HEK293 (cell line): ENCODE data around the gene SPO11.

ENCODE experiments used
- CTCF ChIA-PET: fragments of 350-600 bp; formaldehyde crosslinking; extraction: SDS; loops from one replicate; lab custom pipeline; 2021; ENCODE audit warnings: antibody characterized with exemption; lab: Yijun Ruan, JAX
- POLR2A ChIA-PET: fragments of 300-600 bp; formaldehyde crosslinking; extraction: SDS; loops from one replicate; lab custom pipeline; 2020; ENCODE audit warnings: antibody characterized with exemption, inconsistent platforms; lab: Yijun Ruan, JAX
- H3K27ac ChIP-seq: fragments of 200-500 bp; sonication (Bioruptor generic); 2 replicates; pipeline ENCODE4 v1.5.1; 2014; ENCODE audit warnings: low read depth, low read length, control low read depth, inconsistent platforms; ENCODE audit errors: extremely low read depth
- H3K36me3 ChIP-seq, 2 experiments: fragments of 200-500 bp in 1 of 2; sonication (Bioruptor generic) in 1 of 2; 1 replicate in 1 of 2; 2 replicates in 1 of 2; pipeline ENCODE4 v1.5.1; 2014 to 2017; ENCODE audit warnings: inconsistent platforms in 2 of 2, low read length in 2 of 2; ENCODE audit not compliant: control insufficient read depth in 2 of 2, insufficient read depth in 1 of 2
- H3K4me1 ChIP-seq: fragments of 200-500 bp; sonication (Bioruptor generic); 2 replicates; pipeline ENCODE4 v1.5.1; 2014; ENCODE audit warnings: mild to moderate bottlenecking, low read length, inconsistent platforms; ENCODE audit not compliant: control insufficient read depth, insufficient read depth
- H3K4me3 ChIP-seq: 2 replicates; pipeline ENCODE4 v1.5.1; 2011; ENCODE audit warnings: low read depth, mild to moderate bottlenecking, control low read depth, low read length, moderate library complexity
- H3K9me3 ChIP-seq: fragments of 200-500 bp; sonication (Bioruptor generic); 2 replicates; pipeline ENCODE4 v1.5.1; 2014; ENCODE audit warnings: low read depth, low read length, inconsistent platforms; ENCODE audit not compliant: control insufficient read depth, insufficient read depth
- GFI1B ChIP-seq: fragments of 450-650 bp; formaldehyde crosslinking; IDR thresholded peaks from 2 replicates; pipeline ENCODE4 v1.5.1; 2016; ENCODE audit warnings: missing biosample characterization, missing genetic modification characterization
- PATZ1 ChIP-seq: fragments of 450-650 bp; formaldehyde crosslinking; IDR thresholded peaks from 2 replicates; pipeline ENCODE4 v1.5.1; 2016; ENCODE audit warnings: missing biosample characterization, missing genetic modification characterization
- ZBTB21 ChIP-seq: fragments of 450-650 bp; formaldehyde crosslinking; IDR thresholded peaks from 2 replicates; pipeline ENCODE4 v1.5.1; 2017; ENCODE audit warnings: missing biosample characterization, missing genetic modification characterization
- ZIC2 ChIP-seq: fragments of 450-650 bp; formaldehyde crosslinking; IDR thresholded peaks from 2 replicates; pipeline ENCODE4 v1.5.1; 2016; ENCODE audit warnings: missing biosample characterization, missing genetic modification characterization
- ZNF132 ChIP-seq: fragments of 450-650 bp; formaldehyde crosslinking; IDR thresholded peaks from 2 replicates; pipeline ENCODE4 v1.5.1; 2017; ENCODE audit warnings: missing biosample characterization, missing genetic modification characterization, borderline replicate concordance
- ZNF174 ChIP-seq: fragments of 450-650 bp; formaldehyde crosslinking; IDR thresholded peaks from 2 replicates; pipeline ENCODE4 v1.5.0; 2017; ENCODE audit warnings: missing biosample characterization, mild to moderate bottlenecking, missing genetic modification characterization
- ZNF202 ChIP-seq: fragments of 450-650 bp; formaldehyde crosslinking; IDR thresholded peaks from 2 replicates; pipeline ENCODE4 v1.5.1; 2016; ENCODE audit warnings: missing biosample characterization, missing genetic modification characterization, borderline replicate concordance
- ZNF302 ChIP-seq: fragments of 450-650 bp; formaldehyde crosslinking; IDR thresholded peaks from 2 replicates; pipeline ENCODE4 v1.5.1; 2016; ENCODE audit warnings: missing biosample characterization, missing genetic modification characterization, low read depth
- ZNF335 ChIP-seq: fragments of 450-650 bp; formaldehyde crosslinking; conservative IDR thresholded peaks from 2 replicates; pipeline ENCODE4 v1.5.1; 2016; ENCODE audit warnings: missing biosample characterization, missing genetic modification characterization
- ZNF350 ChIP-seq: fragments of 450-650 bp; formaldehyde crosslinking; IDR thresholded peaks from 2 replicates; pipeline ENCODE4 v1.5.0; 2017; ENCODE audit warnings: missing biosample characterization, mild to moderate bottlenecking, missing genetic modification characterization
- ZNF366 ChIP-seq: fragments of 450-650 bp; formaldehyde crosslinking; conservative IDR thresholded peaks from 2 replicates; pipeline ENCODE4 v1.5.1; 2016; ENCODE audit warnings: missing biosample characterization, missing genetic modification characterization
- ZNF394 ChIP-seq: fragments of 450-650 bp; formaldehyde crosslinking; IDR thresholded peaks from 2 replicates; pipeline ENCODE4 v1.5.1; 2016; ENCODE audit warnings: missing biosample characterization, missing genetic modification characterization, mild to moderate bottlenecking, moderate library complexity, borderline replicate concordance
- ZNF585B ChIP-seq: fragments of 450-650 bp; formaldehyde crosslinking; IDR thresholded peaks from 2 replicates; pipeline ENCODE4 v1.5.1; 2016; ENCODE audit warnings: missing biosample characterization, missing genetic modification characterization
- ZNF596 ChIP-seq: fragments of 450-650 bp; IDR thresholded peaks from 2 replicates; pipeline ENCODE4 v1.5.0; 2018; ENCODE audit warnings: missing biosample characterization, mild to moderate bottlenecking, missing genetic modification characterization, moderate library complexity
- ZNF600 ChIP-seq: fragments of 450-650 bp; formaldehyde crosslinking; IDR thresholded peaks from 2 replicates; pipeline ENCODE4 v1.5.1; 2016; ENCODE audit warnings: missing biosample characterization, missing genetic modification characterization
- ZNF837 ChIP-seq: fragments of 450-650 bp; formaldehyde crosslinking; IDR thresholded peaks from 2 replicates; pipeline ENCODE4 v1.5.1; 2016; ENCODE audit warnings: missing biosample characterization, missing genetic modification characterization
- ZSCAN23 ChIP-seq: fragments of 450-650 bp; formaldehyde crosslinking; IDR thresholded peaks from 2 replicates; pipeline ENCODE4 v1.5.1; 2016; ENCODE audit warnings: missing biosample characterization, missing genetic modification characterization
- ZSCAN30 ChIP-seq: fragments of 450-650 bp; IDR thresholded peaks from 2 replicates; pipeline ENCODE4 v1.5.1; 2018; ENCODE audit warnings: missing biosample characterization, mild to moderate bottlenecking, missing genetic modification characterization, moderate library complexity
- TF ChIP-seq, protein P1 (sequence below): fragments of 450-650 bp; formaldehyde crosslinking; IDR thresholded peaks from 2 replicates; pipeline ENCODE4 v1.5.1; 2016; ENCODE audit warnings: missing biosample characterization, missing genetic modification characterization
- TF ChIP-seq, protein P2 (sequence below): fragments of 450-650 bp; formaldehyde crosslinking; IDR thresholded peaks from 2 replicates; pipeline ENCODE4 v1.5.1; 2017; ENCODE audit warnings: missing biosample characterization, mild to moderate bottlenecking, missing genetic modification characterization, moderate library complexity

The SPO11 gene

DNA sequence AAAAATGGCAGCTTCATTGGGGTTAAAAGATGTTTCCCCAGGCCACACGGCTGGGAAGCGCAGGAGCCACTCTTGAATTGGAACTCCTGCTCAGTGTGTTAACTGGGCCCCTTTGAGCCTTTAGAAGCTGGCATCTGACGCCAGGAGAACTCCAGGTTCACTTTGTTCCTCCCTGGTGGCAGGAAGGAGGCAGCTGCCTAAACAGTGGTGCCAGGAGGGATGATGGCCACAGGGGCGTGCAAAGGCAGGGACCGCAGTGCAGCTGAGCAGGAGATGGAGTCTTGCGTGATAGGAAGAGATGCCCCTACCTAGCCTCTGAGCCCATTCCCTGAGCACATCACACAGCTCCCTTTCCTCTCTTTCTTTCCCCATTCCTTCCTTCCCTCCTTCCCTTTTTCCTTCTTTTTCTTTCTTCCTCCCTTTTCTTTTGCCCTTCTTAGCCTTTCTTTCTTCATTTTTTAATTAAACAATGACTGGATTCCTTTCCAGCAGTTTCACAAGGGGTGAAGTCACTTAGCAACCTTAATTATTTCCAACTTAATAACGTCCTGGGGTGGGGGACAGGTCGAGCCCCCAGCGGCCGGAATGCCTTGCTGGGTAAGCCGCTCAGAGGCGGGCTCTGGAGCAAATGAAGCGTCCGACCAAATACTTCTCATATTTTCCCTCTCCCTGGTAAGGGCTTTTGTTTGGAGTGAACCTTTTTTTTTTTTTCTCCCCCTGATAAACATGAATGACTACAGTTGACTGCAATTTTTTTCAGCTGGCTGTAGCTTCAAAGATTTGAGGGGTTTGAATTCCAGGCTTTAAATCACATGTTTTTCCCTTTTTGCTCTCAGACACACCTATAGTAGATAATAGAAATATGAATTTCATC lies 42.4 kb upstream of the SPO11 start:
- ChIA-PET POLR2A (no interaction called here), CTCF (no interaction called here)
- no peak for TF ChIP-seq ZNF132 (tag by site-specific recombination)
- peak; percentile 66 for TF ChIP-seq ZNF366 (tag by site-specific recombination)
- TF ChIP-seq ZNF600 (tag by site-specific recombination), result 0 out of 2 replicates have a peak, but pooled peaks have one; percentile 26
- Histone ChIP-seq H3K36me3 (no peaks in the 10 kb centered on the region), H3K4me1 (no peaks in the 10 kb centered on the region), H3K4me3 (no peak overlapping the region), H3K9me3 (no peaks in the 10 kb centered on the region), H3K27ac (no peak overlapping the region)

- TF ChIP-seq ZNF837 (no peak), ZIC2 (peak; percentile 62), ZSCAN23 (no peak), ZNF585B (0 out of 2 replicates have a peak, but pooled peaks have one; percentile 11), ZNF302 (tag by site-specific recombination) (no peak), GFI1B (tag by site-specific recombination) (no peak)
- TF ChIP-seq, protein P1, sequence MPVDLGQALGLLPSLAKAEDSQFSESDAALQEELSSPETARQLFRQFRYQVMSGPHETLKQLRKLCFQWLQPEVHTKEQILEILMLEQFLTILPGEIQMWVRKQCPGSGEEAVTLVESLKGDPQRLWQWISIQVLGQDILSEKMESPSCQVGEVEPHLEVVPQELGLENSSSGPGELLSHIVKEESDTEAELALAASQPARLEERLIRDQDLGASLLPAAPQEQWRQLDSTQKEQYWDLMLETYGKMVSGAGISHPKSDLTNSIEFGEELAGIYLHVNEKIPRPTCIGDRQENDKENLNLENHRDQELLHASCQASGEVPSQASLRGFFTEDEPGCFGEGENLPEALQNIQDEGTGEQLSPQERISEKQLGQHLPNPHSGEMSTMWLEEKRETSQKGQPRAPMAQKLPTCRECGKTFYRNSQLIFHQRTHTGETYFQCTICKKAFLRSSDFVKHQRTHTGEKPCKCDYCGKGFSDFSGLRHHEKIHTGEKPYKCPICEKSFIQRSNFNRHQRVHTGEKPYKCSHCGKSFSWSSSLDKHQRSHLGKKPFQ (tag by site-specific recombination), result peak; percentile 84
- Histone ChIP-seq H3K9me3 (no peaks in the 10 kb centered on the region), H3K27ac (no peak overlapping the region), H3K4me1 (no peaks in the 10 kb centered on the region), H3K4me3 (no peak overlapping the region), H3K36me3 (no peaks in the 10 kb centered on the region)
- ChIA-PET POLR2A (no interaction called here), CTCF (interaction anchor here (0.9 kb wide), 1 partner anchor 658 kb away, joined by 3 read pairs; no protein-coding TSS in a partner anchor)
Measured at GRCh38 chr20:57287901-57288300, 41.7 kb upstream of the SPO11 start.

DNA sequence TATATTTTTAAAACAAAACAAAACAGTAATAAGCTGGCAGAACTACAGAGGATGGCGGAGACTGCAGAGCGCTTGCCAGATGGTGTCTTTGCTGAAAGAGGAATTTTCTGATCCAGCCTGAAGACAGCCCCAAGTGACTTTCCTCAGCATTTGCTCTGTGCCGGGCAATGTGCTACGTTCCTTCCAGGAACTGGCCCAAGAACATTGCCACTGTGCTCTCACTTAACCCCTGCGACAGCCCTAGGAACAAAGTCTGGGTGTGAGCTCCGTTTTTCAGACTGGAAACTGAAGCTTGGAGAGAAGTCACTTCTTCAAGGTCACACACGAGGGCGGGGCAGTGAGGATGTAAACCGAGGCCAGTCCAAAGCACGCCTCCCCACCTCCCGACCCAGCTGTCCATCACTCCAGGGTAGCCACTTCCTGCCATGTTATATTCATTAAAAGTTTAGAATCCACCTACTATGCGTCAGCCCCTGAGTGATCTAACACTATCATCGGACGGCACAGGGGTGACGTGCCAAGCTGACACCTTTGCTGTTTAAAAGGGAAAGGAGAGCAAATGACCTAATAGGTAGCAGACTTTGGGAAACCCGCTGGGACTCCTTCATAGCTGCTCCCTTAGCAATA lies 40.8 kb upstream of the SPO11 start:
- no peaks in the 10 kb centered on the region for H3K4me1 ChIP-seq
- POLR2A ChIA-PET, result no interaction called here
- H3K27ac ChIP-seq, result no peak overlapping the region
- no peaks in the 10 kb centered on the region for H3K36me3 ChIP-seq
- H3K4me3 ChIP-seq, result no peak overlapping the region
- TF ChIP-seq ZNF394 (tag by site-specific recombination) (no peak), ZNF350 (tag by site-specific recombination) (no peak), GFI1B (tag by site-specific recombination) (no peak), PATZ1 (tag by site-specific recombination) (no peak), ZNF596 (tag by site-specific recombination) (no peak), ZSCAN30 (tag by site-specific recombination) (no peak), ZNF202 (tag by site-specific recombination) (no peak), ZBTB21 (tag by site-specific recombination) (no peak), ZNF174 (no peak), ZNF335 (no peak), ZNF366 (tag by site-specific recombination) (no peak)
- TF ChIP-seq, protein P2, sequence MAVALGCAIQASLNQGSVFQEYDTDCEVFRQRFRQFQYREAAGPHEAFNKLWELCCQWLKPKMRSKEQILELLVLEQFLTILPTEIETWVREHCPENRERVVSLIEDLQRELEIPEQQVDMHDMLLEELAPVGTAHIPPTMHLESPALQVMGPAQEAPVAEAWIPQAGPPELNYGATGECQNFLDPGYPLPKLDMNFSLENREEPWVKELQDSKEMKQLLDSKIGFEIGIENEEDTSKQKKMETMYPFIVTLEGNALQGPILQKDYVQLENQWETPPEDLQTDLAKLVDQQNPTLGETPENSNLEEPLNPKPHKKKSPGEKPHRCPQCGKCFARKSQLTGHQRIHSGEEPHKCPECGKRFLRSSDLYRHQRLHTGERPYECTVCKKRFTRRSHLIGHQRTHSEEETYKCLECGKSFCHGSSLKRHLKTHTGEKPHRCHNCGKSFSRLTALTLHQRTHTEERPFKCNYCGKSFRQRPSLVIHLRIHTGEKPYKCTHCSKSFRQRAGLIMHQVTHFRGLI, result no peak
- CTCF ChIA-PET, result interaction anchor here (0.6 to 1.3 kb wide), 3 partner anchors 46 to 659 kb away, joined by 3 read pairs; no protein-coding TSS in a partner anchor
- no peaks in the 10 kb centered on the region for H3K9me3 ChIP-seq
